ENCODE results near the gene MRPS15. TPM values are rescaled to one million over a fixed set of nuclear protein-coding genes. Genes with fewer than 3 reads are reported as not detected.
A peak's percentile ranks its signal among the peaks of the same experiment; 100 is the strongest.
"Not testable (repeated sequence)": the region's sequence is repeated elsewhere in the genome, so short reads cannot be mapped to it uniquely, and the experiment has no call there.

The MRPS15 gene
- total and polyA plus RNA-seq, 8 donors: 48.9 to 84.2 (median 57.5) TPM

GRCh38 chr1:36487906-36488305 lies 23.7 kb upstream of the MRPS15 start:
- ATAC-seq (no peak), DNase-seq (no peak)

DNA sequence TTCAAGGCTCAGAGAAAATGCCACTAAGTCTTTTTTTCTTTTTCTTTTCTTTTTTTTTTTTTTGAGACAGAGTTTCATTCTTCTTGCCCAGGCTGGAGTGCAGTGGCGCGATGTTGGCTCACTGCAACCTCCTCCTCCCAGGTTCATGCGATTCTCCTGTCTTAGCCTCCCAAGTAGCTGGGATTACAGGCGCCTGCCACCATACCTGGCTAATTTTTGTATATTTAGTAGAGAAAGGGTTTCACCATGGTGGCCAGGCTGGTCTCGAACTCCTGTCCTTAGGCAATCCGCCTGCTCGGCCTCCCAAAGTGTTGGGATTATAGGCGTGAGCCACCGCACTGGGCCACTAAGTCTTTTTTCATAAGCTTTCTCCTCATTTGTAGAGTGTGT lies 23.1 kb upstream of the MRPS15 start:
- H3K27me3 ChIP-seq; H3K36me3 ChIP-seq; DNase-seq; intact Hi-C loops (cut with DNase I); ATAC-seq; H3K4me3 ChIP-seq; H3K9me3 ChIP-seq: not testable (repeated sequence)
- peaks cover 6 to 72% of the 10 kb centered on the region in 2 donors for H3K4me1 ChIP-seq
- H3K27ac ChIP-seq: peak overlapping the region; percentile 77 to 92

More at GRCh38 chr1:36487906-36488305, 23.7 kb upstream of the MRPS15 start:
- peaks cover 6 to 67% of the 10 kb centered on the region in 2 donors for H3K4me1 ChIP-seq
- TF ChIP-seq, protein P1, sequence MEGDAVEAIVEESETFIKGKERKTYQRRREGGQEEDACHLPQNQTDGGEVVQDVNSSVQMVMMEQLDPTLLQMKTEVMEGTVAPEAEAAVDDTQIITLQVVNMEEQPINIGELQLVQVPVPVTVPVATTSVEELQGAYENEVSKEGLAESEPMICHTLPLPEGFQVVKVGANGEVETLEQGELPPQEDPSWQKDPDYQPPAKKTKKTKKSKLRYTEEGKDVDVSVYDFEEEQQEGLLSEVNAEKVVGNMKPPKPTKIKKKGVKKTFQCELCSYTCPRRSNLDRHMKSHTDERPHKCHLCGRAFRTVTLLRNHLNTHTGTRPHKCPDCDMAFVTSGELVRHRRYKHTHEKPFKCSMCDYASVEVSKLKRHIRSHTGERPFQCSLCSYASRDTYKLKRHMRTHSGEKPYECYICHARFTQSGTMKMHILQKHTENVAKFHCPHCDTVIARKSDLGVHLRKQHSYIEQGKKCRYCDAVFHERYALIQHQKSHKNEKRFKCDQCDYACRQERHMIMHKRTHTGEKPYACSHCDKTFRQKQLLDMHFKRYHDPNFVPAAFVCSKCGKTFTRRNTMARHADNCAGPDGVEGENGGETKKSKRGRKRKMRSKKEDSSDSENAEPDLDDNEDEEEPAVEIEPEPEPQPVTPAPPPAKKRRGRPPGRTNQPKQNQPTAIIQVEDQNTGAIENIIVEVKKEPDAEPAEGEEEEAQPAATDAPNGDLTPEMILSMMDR (IDR thresholded peaks at IDR 0.05): no peak
- intact Hi-C loops (cut with DNase I): no loop called here
- peak overlapping the region; percentile 77 to 92 for H3K27ac ChIP-seq
- H3K27me3 ChIP-seq: no peaks in the 10 kb centered on the region
- H3K4me3 ChIP-seq: no peak overlapping the region
- no peaks in the 10 kb centered on the region for H3K9me3 ChIP-seq
- no peaks in the 10 kb centered on the region for H3K36me3 ChIP-seq

GRCh38 chr1:36486439-36487335 lies 22.5 kb upstream of the MRPS15 start:
- peak; percentile 84 for ATAC-seq

DNA sequence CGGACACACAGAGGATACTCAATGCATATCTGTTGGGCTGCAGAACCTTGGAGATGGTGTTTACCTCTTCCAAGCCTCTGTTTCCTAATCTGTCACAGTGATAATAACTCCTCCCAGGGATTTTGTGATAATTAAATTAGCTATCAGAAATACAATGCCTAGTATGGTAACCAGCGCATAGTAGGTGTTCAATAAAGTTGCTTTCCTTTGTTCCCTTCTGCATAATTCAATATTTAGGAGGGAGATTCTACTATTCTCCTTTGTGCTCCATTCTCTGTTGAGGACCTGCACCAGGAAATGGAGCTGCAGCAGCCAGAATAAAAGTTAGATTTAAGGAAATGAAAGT lies 21.9 kb upstream of the MRPS15 start:
- Histone ChIP-seq H3K4me3 (no peak overlapping the region), H3K27ac (peak overlapping the region; percentile 77 to 92), H3K36me3 (peaks cover 0 to 2% of the 10 kb centered on the region in 2 donors), H3K27me3 (no peaks in the 10 kb centered on the region), H3K4me1 (peaks cover 6 to 81% of the 10 kb centered on the region in 2 donors), H3K9me3 (no peaks in the 10 kb centered on the region)
- ATAC-seq: no peak
- TF ChIP-seq, protein P1 (IDR thresholded peaks at IDR 0.05): no peak
- intact Hi-C loops (cut with DNase I): no loop called here
- no peak for DNase-seq

More at GRCh38 chr1:36486439-36487335, 22.5 kb upstream of the MRPS15 start:
- peak; percentile 28 to 94 (median 82) for DNase-seq
- Histone ChIP-seq H3K36me3 (no peaks in the 10 kb centered on the region), H3K27me3 (no peaks in the 10 kb centered on the region), H3K27ac (peak overlapping the region; percentile 77 to 92), H3K9me3 (no peaks in the 10 kb centered on the region), H3K4me1 (peaks cover 6 to 76% of the 10 kb centered on the region in 2 donors), H3K4me3 (no peak overlapping the region)
- intact Hi-C loops (cut with DNase I): no loop called here
- TF ChIP-seq, protein P1 (IDR thresholded peaks at IDR 0.05): no peak

GRCh38 chr1:36484099-36484498 lies 19.9 kb upstream of the MRPS15 start:
- H3K27ac ChIP-seq: peak overlapping the region in 1 of 2 donors; percentile 92
- TF ChIP-seq, protein P1 (IDR thresholded peaks at IDR 0.05): no peak
- DNase-seq (no peak), ATAC-seq (no peak)
- peaks cover 0 to 15% of the 10 kb centered on the region in 2 donors for H3K36me3 ChIP-seq
- intact Hi-C loops (cut with DNase I): no loop called here
- H3K4me1 ChIP-seq: peaks cover 3 to 96% of the 10 kb centered on the region in 2 donors
- H3K9me3 ChIP-seq: no peaks in the 10 kb centered on the region
- no peaks in the 10 kb centered on the region for H3K27me3 ChIP-seq
- no peak overlapping the region for H3K4me3 ChIP-seq

Data from left lung (tissue), 10 donors.